ENCODE results near the gene ARHGAP6. TPM values are rescaled to one million over a fixed set of nuclear protein-coding genes. Genes with fewer than 3 reads are reported as not detected.

ARHGAP6 gene
- total and polyA plus RNA-seq, 9 of the 15 experiments (the other 6 are each of a cell fraction or from before 2014, with no cell fraction given): 12.5 to 63.6 (median 41.8) TPM

- TF ChIP-seq CUX1 (CRISPR knock-in tag; IDR thresholded peaks at IDR 0.05) (no peak), L3MBTL2 (IDR thresholded peaks at IDR 0.05) (peak; percentile 29; the same call in 1 of the 2 replicates), FUS (optimal IDR thresholded peaks at IDR 0.05; ENCODE audit: low read depth, low read length) (no peak), ZNF175 (CRISPR knock-in tag; IDR thresholded peaks at IDR 0.05; ENCODE audit: low read depth) (peak; percentile 68), ZBTB40 (IDR thresholded peaks at IDR 0.05) (0 out of 2 replicates have a peak, but pooled peaks have one; percentile 13), ZBTB40 (CRISPR knock-in tag; IDR thresholded peaks at IDR 0.05) (no peak), HMGXB4 (CRISPR knock-in tag; IDR thresholded peaks at IDR 0.05) (no peak), SMARCA5 (IDR thresholded peaks at IDR 0.05) (no peak), ARHGAP35 (IDR thresholded peaks at IDR 0.05; ENCODE audit: partially characterized antibody) (no peak), IFI16 (CRISPR knock-in tag; IDR thresholded peaks at IDR 0.05) (no peak), TAL1 (IDR thresholded peaks at IDR 0.05) (no peak), FOXA1 (IDR thresholded peaks at IDR 0.05; ENCODE audit: borderline replicate concordance) (no peak)
Observed at GRCh38 chrX:11386001-11386523, 279.7 kb downstream of the ARHGAP6 start (continued).
